Stimulated activated CD8-positive, alpha-beta memory T cell treated with anti-CD3 and anti-CD28 coated beads, Interleukin-2, amount 100 ng/mL, for 1 hour (primary cell): ENCODE measurements around the gene SLPI.

Experiments
- DNase-seq, 2 donors: peaks; one replicate each; pipeline ENCODE4 v3.0.0-alpha.2; 2020; ENCODE audit warnings: low read depth in 2 of 2

Gene SLPI

DNA sequence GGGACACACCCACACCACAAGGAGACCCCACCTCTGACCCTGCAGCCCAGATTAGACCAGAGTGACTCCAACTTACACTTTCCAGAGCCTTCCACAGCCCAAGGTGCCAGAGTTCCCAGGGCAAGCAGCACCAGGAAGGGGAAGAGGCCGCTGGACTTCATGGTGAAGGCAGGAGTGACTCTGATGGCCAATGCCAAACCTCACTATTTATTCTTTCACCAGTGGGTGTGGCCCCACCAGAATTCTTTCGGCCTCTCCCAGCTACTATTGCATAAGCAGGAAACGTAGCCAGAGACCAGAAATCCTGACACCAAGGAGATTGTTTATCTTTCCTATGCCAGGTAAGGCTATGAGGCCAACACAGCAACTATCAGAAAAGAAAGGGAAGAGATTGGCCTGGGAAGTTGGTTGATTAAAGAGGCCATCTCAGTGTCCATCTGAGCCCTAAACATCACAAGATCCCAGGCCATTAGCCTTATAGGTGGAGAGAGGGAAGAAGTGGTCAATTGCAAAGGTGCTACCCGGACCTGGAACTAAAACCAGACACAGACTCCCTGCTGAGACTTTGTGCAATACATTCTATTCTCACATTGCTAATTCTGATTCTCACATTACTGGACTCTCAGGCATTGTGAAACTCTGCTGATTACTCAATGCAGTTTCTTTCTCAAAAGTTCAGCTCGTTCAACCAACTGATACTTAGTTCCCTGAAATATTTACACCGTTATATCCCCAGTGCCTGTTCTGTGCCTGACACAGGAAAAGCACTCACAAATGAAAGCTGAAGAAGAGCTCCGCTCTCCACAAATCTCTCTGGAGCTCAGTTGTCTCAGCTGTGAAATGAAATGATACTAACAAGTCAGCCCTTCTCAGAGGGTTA, at the start of gene SLPI:
SLPI (minus strand) TSS at position 182 of the 880 bp plus-strand sequence; CDS start at position 161, 21 bp downstream.
- DNase-seq = no peak

DNA sequence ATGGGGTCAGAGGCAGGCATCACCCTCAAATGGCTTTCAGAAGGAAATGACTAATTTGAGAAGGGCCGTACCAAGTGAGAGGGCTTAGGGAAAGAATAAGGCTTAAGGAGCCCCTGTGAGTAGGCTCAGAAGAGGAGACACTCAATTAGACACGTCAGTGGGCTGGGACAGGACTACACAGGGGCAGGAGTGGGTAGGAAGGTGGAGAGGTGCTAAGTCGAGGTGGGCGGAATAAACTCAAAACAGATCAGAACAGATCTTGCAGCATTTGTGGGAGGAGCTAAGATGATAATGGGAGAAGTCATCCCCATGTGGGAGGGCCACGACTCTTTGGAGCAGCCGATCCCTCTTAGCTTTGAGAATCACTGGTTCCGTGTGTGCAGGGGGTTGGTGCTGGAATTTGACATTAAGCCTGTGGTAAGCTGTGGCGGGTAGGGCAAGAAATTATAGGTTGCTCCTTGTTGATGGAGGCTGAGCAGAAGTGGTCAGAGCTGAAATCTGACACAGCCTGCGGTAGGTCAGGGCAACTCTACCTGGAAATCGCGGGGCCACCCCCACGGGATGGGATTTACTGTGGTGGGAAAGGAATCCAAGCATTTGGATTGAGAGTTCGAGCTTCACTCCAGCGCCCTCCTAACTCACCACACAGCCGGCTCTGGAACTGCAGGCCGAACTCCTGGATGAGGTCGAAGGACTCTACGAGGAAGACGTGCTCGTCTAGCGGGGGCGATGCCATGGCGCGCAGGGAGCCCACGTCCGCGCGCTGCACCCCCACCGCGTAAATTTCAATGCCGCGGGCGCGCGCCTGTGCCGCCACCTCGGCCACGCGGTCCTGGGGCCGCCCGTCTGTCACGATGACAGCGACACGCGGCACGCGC, 49.5 kb upstream of the SLPI start:
- no peak for DNase-seq

- DNase-seq = no peak
These were observed 47.5 kb upstream of the SLPI start for GRCh38 chr20:45301824-45302271.

DNA sequence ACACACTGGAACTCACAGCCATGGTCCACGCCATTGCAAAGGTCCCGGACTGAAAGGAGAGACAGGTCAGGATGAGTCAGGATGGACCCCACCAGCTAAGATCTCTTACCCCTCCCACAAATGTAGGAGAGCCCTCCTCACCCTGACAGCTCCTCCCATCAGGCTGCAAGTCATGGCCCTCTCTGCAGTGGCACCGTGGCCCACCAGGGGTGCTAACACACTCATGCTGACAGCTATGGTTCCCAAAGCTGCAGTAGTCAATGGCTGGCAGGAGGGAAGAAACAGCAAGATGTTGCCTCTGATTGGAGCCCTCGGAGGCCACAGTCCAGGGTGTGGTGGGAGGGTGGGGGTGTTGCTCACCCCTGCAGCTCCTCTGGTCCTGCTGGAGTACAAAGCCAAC, 46.6 kb upstream of the SLPI start:
- no peak for DNase-seq

GRCh38 chr20:45299786-45300185, 45.4 kb upstream of the SLPI start:
- DNase-seq = no peak

DNA sequence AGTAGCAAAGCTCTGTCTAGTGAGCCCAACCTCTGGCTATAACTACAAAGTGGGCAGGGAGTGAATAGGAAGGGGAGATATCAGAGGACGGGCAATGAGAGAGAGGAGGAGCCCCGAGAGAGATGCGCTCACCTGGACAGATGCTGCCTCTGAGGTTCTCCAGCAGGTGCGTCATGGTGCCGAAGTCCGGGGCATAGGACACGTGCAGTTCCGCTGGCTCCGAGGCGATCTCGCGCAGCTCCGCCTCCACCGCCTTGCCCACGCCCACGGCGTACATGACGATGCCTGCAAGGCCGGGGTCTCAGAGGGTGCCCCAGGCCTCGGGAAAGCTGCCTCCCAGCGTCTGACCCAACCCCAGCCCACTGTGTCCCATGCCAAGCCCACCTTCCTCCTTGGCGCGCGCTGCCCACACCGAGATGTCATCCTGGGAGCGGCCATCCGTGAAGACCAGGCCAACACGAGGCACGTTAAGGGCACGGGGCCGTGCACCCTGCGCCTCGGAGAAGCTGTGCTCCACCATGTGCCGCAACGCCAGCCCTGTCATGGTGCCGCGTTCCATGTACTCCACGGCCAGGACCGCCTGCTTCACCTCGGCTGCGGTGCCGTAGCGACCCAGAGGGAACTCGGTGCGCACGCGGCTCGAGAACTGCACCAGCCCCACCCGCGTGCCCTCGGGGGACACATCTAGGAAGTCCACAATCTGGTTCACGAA, 43.6 kb upstream of the SLPI start:
- no peak for DNase-seq

- no peak for DNase-seq
These were observed 40.3 kb upstream of the SLPI start for GRCh38 chr20:45294659-45295058.

- no peak for DNase-seq
These were observed 39.6 kb upstream of the SLPI start for GRCh38 chr20:45294003-45294368.

- peak; percentile 63 to 65 for DNase-seq
These were observed 39.0 kb upstream of the SLPI start for GRCh38 chr20:45293041-45294002.

GRCh38 chr20:45292343-45292742, 38.0 kb upstream of the SLPI start:
- DNase-seq = no peak

- no peak for DNase-seq
These were observed 37.2 kb upstream of the SLPI start for GRCh38 chr20:45291526-45291925.

DNA sequence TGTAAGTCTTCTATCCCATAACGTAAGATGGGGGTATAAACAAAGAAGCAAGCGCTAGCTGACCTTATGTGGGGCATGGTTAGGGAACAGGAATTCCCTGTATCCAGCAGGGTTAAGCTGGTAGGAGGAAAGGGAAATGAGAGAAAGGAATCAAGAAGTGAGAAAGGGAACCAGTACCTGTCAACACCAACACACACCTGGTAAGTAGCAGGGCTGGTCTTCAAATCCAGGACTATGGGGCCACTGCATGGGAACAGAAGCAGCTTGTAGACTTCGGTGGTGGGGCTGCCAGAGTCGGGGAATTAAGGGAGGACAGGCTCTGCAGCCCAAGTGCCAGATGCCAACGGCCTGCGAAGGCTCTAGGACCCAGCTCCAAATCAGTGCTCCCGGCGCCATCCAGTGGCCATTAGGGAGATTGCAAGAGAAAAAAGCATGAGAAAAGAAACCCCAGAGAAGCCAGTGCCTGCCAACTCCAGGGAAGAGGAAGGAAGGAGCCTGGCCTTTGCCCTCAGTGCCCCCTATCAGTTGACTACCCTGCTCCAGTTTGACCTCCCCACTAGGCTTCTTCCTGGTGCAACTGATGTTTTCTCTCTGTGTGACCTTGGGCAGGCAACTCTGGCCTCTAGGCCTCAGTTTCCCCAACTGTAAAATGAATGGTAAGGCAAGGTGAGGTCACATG, 36.5 kb upstream of the SLPI start:
- DNase-seq = peak; percentile 12 to 37

DNA sequence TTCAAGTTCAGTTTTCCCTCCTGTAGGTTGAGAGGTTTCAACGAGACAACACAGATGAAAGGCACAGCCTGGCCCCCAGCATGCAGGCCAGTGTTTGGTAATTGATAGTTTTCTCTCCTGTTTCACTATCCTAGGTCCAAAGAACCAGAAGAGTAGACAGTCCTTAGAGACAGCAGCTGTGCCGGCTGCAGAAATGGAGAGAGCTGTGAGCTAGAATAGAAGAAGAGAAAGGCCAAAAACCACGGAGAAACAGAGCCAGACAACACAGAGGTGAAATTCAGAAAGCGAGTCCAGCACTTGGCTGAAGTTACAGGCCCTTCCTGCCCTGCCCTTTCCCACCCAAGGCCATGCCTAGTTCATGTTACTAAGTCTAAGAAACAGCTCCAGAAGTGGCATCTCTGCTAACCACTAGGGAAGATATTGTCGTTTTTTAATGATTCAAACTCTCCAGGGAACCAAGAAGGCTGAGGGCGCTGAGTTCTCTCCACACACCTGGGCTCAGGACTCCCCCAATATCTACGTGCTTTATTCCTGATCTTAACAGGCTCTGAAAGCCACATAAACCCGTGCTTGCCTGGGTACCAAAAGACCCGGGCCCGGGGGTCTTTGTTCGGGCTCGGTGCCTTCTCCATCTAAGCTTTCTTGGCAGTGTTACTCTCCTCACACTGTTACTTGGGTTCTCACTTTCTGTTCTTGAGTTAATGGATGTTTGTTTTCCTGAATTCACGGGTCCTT, 35.7 kb upstream of the SLPI start:
- no peak for DNase-seq

- DNase-seq = no peak
These were observed 34.5 kb upstream of the SLPI start for GRCh38 chr20:45288860-45289259.

- DNase-seq = no peak
These were observed 34.0 kb upstream of the SLPI start for GRCh38 chr20:45288376-45288775.

GRCh38 chr20:45283551-45284057, 29.2 kb upstream of the SLPI start:
- DNase-seq = no peak

- DNase-seq = no peak
These were observed 28.6 kb upstream of the SLPI start for GRCh38 chr20:45282700-45283550.

DNA sequence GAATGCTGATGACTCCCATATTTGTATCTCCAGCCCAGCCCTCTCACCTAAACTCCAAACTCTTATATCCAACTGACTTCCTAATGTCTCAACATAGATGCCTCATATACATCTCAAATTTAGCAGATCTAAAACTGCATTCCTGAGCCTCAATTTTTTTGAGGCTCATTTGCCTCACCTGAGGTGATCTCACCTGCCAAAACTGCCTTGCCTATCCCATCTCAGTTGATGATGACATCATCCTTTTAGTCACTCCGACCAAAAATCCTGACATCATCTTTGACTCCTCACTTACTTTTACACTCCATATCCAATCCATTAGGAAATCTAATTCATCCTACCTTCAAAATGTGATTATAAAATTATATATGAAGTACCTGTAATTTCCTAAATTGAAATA, 25.6 kb upstream of the SLPI start:
- no peak for DNase-seq
